Ovary (tissue), 3 donors: ENCODE data around the gene NCKAP1.

Experiments
- EP300 ChIP-seq: sonication (generic); formaldehyde crosslinking; IDR thresholded peaks from one replicate; pipeline ENCODE4 v1.6.1; 2017; ENCODE audit warnings: antibody characterized with exemption
- POLR2A ChIP-seq: fragments of 450-650 bp; IDR thresholded peaks from one replicate; pipeline ENCODE4 v1.6.1; 2017; ENCODE audit warnings: antibody characterized with exemption, mild to moderate bottlenecking, moderate library complexity
- TF ChIP-seq, protein P1 (sequence below), 3 donors: fragments of 450-650 bp in 2 of 3; fragments of 200-600 bp in 1 of 3; IDR thresholded peaks; one replicate each; pipeline versions ENCODE4 v1.5.1 to v1.8.0; 2016 to 2022; ENCODE audit warnings: antibody characterized with exemption in 3 of 3, mild to moderate bottlenecking in 1 of 3
- donor health status: DM: no; HTN: no; CAD: no.

DNA sequence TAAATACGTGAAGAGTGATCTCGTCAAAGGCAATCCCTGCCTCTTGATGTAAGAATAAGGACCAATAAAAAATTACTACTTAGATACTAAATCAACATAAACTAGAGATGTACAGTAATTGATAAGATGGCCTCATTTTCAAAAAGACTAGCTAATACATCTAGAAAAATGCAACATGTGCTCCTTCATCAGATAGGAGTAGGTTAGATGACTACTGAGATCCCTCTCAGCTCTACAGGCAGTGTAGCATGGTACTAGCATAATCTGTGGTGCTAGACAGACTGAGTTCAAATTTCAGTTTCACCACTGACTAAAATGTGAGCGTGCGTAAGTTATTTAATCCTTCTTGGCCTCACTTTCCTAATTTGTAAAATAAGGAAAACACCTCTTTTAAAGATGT, 89.2 kb downstream of the NCKAP1 start:
- TF ChIP-seq, protein P1, sequence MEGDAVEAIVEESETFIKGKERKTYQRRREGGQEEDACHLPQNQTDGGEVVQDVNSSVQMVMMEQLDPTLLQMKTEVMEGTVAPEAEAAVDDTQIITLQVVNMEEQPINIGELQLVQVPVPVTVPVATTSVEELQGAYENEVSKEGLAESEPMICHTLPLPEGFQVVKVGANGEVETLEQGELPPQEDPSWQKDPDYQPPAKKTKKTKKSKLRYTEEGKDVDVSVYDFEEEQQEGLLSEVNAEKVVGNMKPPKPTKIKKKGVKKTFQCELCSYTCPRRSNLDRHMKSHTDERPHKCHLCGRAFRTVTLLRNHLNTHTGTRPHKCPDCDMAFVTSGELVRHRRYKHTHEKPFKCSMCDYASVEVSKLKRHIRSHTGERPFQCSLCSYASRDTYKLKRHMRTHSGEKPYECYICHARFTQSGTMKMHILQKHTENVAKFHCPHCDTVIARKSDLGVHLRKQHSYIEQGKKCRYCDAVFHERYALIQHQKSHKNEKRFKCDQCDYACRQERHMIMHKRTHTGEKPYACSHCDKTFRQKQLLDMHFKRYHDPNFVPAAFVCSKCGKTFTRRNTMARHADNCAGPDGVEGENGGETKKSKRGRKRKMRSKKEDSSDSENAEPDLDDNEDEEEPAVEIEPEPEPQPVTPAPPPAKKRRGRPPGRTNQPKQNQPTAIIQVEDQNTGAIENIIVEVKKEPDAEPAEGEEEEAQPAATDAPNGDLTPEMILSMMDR (IDR thresholded peaks at IDR 0.05) = no peak
- TF ChIP-seq POLR2A (no peak), EP300 (no peak)
